Type B pancreatic cell (in vitro differentiated cells): ENCODE measurements around the gene SKP1. TPM values are rescaled to one million over a fixed set of nuclear protein-coding genes. Genes with fewer than 3 reads are reported as not detected.
A peak's percentile ranks its signal among the peaks of the same experiment; 100 is the strongest.
"Not testable (repeated sequence)": the region's sequence is repeated elsewhere in the genome, so short reads cannot be mapped to it uniquely, and the experiment has no call there.

Experiments used
- DNase-seq: peaks from one replicate; pipeline ENCODE4 v3.0.0; 2021; ENCODE audit warnings: mixed read lengths; ENCODE audit not compliant: unreplicated experiment; ENCODE audit errors: extremely low spot score
- H3K27ac Mint-ChIP-seq: 2 replicates; pipeline ENCODE4 v1.8.0; 2021; ENCODE audit warnings: mild to moderate bottlenecking, mixed read lengths
- H3K27me3 Mint-ChIP-seq: 2 replicates; pipeline ENCODE4 v1.8.0; 2021; ENCODE audit warnings: mixed read lengths
- H3K36me3 Mint-ChIP-seq: 2 replicates; pipeline ENCODE4 v1.8.0; 2021; ENCODE audit warnings: mixed read lengths
- H3K4me1 Mint-ChIP-seq: one replicate; pipeline ENCODE4 v1.8.0; 2021; ENCODE audit warnings: mixed read lengths; ENCODE audit not compliant: unreplicated experiment
- H3K4me3 Mint-ChIP-seq: 2 replicates; pipeline ENCODE4 v1.8.0; 2021; ENCODE audit warnings: mild to moderate bottlenecking, mixed read lengths
- H3K9me3 Mint-ChIP-seq: 2 replicates; pipeline ENCODE4 v1.8.0; 2021; ENCODE audit warnings: mixed read lengths
- long read RNA-seq: library from polyadenylated mRNA; unstranded; transcript quantifications from one replicate; pipeline ENCODE4 v2.0.0, GENCODE V29; 2020
- total RNA-seq: library from RNA; stranded (reverse); gene quantifications from 2 replicates; pipeline ENCODE4 v1.2.1, GENCODE V29; 2021; ENCODE audit warnings: low replicate concordance
- TF ChIP-seq, protein P1 (sequence below): fragments of 200-600 bp; sonication (generic); conservative IDR thresholded peaks from 2 replicates; pipeline ENCODE4 v1.5.0; 2021; ENCODE audit warnings: antibody characterized with exemption, mild to moderate bottlenecking

Gene SKP1
- total RNA-seq, result 308 and 332 TPM in 2 replicates
- long read RNA-seq, full-length matches to known transcripts, result 607 of 623 reads
- long read RNA-seq, partial matches to known transcripts, result 4 of 623 reads
- long read RNA-seq, other reads (novel, unspliced or antisense), result 12 of 623 reads

DNA sequence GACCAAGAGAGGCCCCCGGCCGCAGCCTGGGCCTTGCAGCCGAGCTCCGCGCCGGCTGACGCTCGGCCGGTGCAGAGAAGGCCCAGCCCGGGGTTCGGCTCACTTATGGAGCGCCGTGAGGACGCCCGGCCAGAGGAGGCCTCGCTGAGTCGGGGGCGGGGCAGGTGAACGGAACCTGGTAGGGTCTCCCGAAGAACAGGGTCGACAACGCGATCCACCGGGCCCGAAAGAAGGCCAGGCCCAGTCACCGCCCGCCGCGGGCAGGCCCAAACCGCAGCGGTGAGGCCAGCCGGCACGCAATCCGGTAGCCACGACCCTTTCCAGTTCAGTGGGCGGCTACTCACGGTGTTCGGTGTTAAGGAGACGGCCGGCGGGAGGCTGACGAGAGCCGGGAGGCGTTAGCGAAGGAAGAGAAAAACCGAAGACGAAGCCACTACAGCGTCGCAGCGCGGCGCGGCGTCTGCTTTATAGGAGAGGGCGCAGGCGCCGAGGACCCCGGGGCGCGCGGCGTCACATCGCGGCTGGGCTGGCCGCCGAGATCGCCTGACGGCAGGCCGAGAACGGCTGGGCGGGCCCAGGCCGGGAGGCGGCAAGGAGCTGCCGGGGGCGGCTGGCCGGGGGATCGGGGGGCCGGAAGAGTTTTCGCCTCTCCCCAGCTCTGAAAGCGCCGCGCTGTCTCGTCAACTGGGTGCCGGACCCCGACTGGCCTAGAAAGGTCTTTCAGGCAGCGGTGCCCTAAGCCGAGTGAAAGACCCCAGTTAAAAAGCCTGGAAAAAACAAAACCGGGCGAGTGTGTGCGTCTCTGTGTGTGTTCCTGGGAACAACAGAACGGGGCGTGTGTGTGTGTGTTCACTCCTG, at the start of gene SKP1:
Gene SKP1 (minus strand): TSS at position 440 of the 858 bp plus-strand sequence. CDS start 2,928 bp downstream, outside the sequence.
- peak within 1 kb of the TSS; percentile 94 for H3K27ac Mint-ChIP-seq
- H3K9me3 Mint-ChIP-seq, result no peaks in the 10 kb centered on the region
- no peaks in the 10 kb centered on the region for H3K27me3 Mint-ChIP-seq
- DNase-seq, result peak; percentile 90
- H3K4me1 Mint-ChIP-seq, result peaks cover 12% of the 10 kb centered on the region
- H3K36me3 Mint-ChIP-seq, result peaks cover 12% of the 10 kb centered on the region
- peak within 1 kb of the TSS; percentile 93 for H3K4me3 Mint-ChIP-seq
- TF ChIP-seq, protein P1, sequence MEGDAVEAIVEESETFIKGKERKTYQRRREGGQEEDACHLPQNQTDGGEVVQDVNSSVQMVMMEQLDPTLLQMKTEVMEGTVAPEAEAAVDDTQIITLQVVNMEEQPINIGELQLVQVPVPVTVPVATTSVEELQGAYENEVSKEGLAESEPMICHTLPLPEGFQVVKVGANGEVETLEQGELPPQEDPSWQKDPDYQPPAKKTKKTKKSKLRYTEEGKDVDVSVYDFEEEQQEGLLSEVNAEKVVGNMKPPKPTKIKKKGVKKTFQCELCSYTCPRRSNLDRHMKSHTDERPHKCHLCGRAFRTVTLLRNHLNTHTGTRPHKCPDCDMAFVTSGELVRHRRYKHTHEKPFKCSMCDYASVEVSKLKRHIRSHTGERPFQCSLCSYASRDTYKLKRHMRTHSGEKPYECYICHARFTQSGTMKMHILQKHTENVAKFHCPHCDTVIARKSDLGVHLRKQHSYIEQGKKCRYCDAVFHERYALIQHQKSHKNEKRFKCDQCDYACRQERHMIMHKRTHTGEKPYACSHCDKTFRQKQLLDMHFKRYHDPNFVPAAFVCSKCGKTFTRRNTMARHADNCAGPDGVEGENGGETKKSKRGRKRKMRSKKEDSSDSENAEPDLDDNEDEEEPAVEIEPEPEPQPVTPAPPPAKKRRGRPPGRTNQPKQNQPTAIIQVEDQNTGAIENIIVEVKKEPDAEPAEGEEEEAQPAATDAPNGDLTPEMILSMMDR, result no peak

DNA sequence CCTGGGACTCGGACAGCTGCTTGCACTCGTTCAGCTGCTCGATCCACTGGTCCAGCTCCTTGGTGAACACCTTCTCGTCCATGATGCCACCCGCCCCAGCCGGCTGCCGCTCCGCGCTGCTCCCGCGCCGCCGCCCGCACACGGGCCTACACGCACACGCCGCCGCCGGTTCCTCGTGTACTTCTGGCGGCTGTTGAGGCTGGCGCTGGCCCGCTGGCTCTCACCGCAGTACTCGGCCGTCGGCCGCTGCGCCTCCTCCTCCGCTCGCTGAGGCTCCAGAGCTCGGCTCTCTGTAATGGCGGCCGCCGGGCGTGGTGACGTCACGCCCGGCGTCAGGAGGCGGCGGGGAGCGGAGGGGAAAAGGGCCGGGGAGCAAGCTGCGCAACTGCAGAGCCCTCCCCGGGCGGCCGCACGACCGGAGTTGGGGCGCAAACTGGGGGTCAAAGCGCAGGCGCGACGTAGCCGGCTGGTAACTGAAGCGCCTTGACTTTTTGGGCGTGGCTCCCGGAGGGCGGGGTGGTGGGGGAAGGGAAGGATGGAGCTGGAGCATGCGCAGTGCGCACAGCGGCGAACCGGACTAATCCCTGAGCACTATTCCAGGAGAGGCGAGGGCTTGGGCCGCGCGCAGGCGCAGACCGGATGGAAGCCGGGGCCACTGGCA, 49.2 kb upstream of the SKP1 start, which contains the start of gene PPP2CA:
Gene PPP2CA (minus strand): TSS at position 294 of the 661 bp plus-strand sequence. CDS start 212 bp downstream, at position 82.
- H3K27me3 Mint-ChIP-seq, result no peaks in the 10 kb centered on the region
- peaks cover 22% of the 10 kb centered on the region for H3K36me3 Mint-ChIP-seq
- H3K27ac Mint-ChIP-seq, result peak within 1 kb of the TSS; percentile 99
- H3K4me3 Mint-ChIP-seq, result peak within 1 kb of the TSS; percentile 87
- H3K4me1 Mint-ChIP-seq, result peaks cover 37% of the 10 kb centered on the region
- TF ChIP-seq, protein P1, result no peak
- peak; percentile 100 for DNase-seq
- H3K9me3 Mint-ChIP-seq, result no peaks in the 10 kb centered on the region

DNA sequence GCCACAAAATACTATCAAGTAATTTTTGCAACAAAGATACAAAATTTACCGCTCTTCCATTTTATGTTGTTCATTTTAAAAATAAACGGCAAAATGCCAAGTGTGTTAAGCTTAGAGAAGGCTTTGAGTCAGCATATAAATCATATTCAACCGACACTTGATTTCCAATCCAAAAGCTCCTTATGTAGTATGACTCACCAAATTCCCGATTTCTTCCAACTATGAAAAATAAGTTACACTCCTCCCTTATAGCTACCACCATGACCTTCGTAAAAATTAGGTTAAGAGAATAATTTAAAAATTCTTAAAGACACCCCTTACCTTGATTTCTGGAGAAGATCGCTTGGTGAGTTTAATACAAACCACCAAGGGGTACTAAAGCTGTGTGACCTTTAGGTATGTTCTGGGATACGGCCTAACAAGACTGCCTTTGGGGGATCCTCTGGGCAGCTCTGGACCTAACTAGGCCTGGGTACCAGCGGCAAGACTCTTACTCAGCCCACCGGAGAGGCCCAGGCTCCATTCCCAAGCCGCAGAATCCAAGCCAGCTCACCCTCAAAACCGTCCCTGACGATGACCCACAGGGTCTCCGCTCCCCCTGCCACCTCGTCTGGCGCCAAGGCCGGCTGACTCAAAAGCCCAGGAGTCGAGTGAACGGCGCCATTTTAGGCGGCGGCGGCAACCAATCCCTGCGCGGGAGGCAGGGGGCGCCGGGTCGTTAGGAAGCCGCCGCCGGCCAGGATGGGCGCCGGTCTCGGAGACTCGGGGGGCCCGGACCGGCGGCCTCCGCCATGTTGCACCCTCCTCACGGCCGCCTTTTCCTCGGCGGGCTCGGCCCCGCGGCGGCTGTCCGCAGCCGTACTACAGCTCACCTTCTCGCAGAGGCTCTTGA, 48.4 kb upstream of the SKP1 start:
- TF ChIP-seq, protein P1, result no peak
- H3K4me3 Mint-ChIP-seq, result peak overlapping the region; percentile 87
- peaks cover 44% of the 10 kb centered on the region for H3K4me1 Mint-ChIP-seq
- peak overlapping the region; percentile 99 for H3K27ac Mint-ChIP-seq
- no peaks in the 10 kb centered on the region for H3K9me3 Mint-ChIP-seq
- H3K36me3 Mint-ChIP-seq, result peaks cover 28% of the 10 kb centered on the region
- no peaks in the 10 kb centered on the region for H3K27me3 Mint-ChIP-seq
- DNase-seq, result peak; percentile 84

DNA sequence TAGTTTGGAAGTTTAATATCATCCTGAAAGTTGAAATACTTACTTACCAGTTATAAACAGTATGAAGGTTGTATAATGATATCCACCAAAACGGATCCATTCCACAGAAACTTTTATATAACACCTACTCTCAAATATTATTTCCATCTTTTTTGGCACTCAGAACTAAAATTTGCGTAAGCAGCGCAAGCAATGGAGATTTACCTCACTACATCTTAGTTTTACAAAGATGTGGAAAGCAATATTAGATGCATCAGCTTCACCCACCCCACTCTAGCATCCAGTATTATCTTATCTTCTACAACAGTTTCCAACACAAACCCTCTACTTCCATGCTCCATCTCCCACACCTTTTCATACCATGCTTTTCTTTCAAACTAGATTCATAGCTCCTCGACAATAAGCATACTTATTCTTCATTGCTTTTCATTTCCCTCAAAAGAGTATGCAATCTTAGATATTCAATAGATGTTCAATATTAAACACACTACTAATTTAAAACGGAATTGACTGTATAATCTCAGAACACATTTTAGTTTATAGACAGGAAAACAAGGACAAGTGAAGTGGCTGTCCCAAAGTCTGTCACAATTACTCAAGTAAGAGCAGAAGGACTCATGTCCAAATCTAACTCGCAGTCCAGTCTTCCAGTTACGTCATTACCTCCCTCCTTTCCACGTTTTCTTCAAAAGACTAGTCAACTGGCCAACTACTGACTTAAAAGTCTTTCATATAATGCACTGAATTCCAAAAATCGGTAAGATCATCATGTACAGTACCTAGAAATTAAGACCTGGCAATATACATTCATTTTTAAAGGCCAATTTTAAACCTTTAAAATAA, 46.9 kb upstream of the SKP1 start:
- Mint-ChIP-seq H3K27ac (peak overlapping the region; percentile 99), H3K36me3 (peaks cover 34% of the 10 kb centered on the region), H3K27me3 (no peaks in the 10 kb centered on the region), H3K4me3 (peak overlapping the region; percentile 87), H3K9me3 (no peaks in the 10 kb centered on the region), H3K4me1 (peaks cover 48% of the 10 kb centered on the region)
- no peak for DNase-seq
- TF ChIP-seq, protein P1, result no peak

DNA sequence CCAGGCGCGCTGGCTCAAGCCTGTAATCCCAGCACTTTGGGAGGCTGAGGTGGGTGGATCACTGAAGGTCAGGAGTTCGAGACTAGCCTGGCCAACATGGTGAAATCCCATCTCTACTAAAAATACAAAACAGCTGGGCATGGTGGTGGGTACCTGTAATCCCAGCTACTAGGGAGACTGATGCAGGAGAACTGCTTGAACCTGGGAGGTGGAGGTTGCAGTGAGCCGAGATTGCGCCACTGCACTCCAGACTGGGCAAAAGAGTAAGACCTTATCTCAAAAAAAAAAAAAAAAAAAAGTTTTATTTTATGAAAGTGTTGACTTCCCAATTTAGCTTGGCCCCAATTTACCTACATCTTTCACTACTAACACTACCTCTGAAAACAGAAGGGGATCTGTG, 44.9 kb upstream of the SKP1 start:
- not testable (repeated sequence) for DNase-seq, H3K27me3 Mint-ChIP-seq, H3K9me3 Mint-ChIP-seq
- Mint-ChIP-seq H3K4me1 (peaks cover 38% of the 10 kb centered on the region), H3K27ac (peak overlapping the region; percentile 74), H3K36me3 (peaks cover 46% of the 10 kb centered on the region), H3K4me3 (peak overlapping the region; percentile 77)
